K562 (cell line): ENCODE data around the gene OXLD1. TPM values are rescaled to one million over a fixed set of nuclear protein-coding genes. Genes with fewer than 3 reads are reported as not detected.

Source experiments
- ATAC-seq: fragments of 200-7000 bp; cut with Tn5 transposase; 3 replicates; pipeline ENCODE4 v1.9.1; 2020; ENCODE audit warnings: moderate library complexity
- BruUV-seq: library from RNA; stranded (reverse); fragments of 400-500 nt; replicated peaks from 2 replicates; lab custom pipeline; 2021; lab: Mats Ljungman, UMichigan
- CTCF ChIA-PET: fragments of 300-600 bp; formaldehyde crosslinking; extraction: SDS; loops from one replicate; lab custom pipeline; 2021; ENCODE audit warnings: low intra/inter-chr PET ratio; lab: Yijun Ruan, JAX
- POLR2A ChIA-PET: fragments of 300-600, 350-650 bp; sonication (Branson Sonifier 250); formaldehyde crosslinking; extraction: SDS; loops from one replicate; lab custom pipeline; 2021; ENCODE audit warnings: antibody characterized with exemption, inconsistent platforms; lab: Yijun Ruan, JAX
- DNase-seq, 4 experiments: peaks; one replicate each; pipeline versions ENCODE4 v3.0.0 to v3.0.0-alpha.2; 2011 to 2018; ENCODE audit warnings: low spot score in 3 of 4, mixed read lengths in 3 of 4; ENCODE audit errors: extremely low read depth in 1 of 4
- FAIRE-seq: peaks from 2 replicates; lab custom pipeline; 2011; peaks lifted over from hg19 to GRCh38; lab: Jason Lieb, UNC
- H2AFZ ChIP-seq: 2 replicates; pipeline ENCODE4 v1.6.0; 2011; ENCODE audit warnings: low read depth, low read length, control low read depth, inconsistent platforms
- H3K27ac ChIP-seq: fragments of 200-600 bp; 3 replicates; pipeline ENCODE4 v1.8.0; 2011; ENCODE audit warnings: low read depth, mild to moderate bottlenecking, control low read depth, inconsistent platforms, low read length, moderate library complexity, mixed read lengths; ENCODE audit errors: extremely low read depth
- H3K27me3 ChIP-seq, 2 experiments: fragments of 300-600 bp in 1 of 2; 2 replicates in 1 of 2; 3 replicates in 1 of 2; pipeline versions ENCODE4 v1.6.0 to v1.8.0; 2011; ENCODE audit warnings: inconsistent platforms in 2 of 2, low read length in 2 of 2, mild to moderate bottlenecking in 1 of 2, mixed read lengths in 1 of 2, moderate library complexity in 1 of 2; ENCODE audit not compliant: control insufficient read depth in 2 of 2, insufficient read depth in 2 of 2
- H3K36me3 ChIP-seq: fragments of 300-600 bp; 3 replicates; pipeline ENCODE4 v1.8.0; 2011; ENCODE audit warnings: mild to moderate bottlenecking, low read length, inconsistent platforms; ENCODE audit not compliant: control insufficient read depth, insufficient read depth
- H3K4me1 ChIP-seq, 2 experiments: fragments of 200-600 bp in 1 of 2; replicated peaks in 1 of 2; 2 replicates in 1 of 2; 3 replicates in 1 of 2; pipeline versions ENCODE4 v1.5.1 to v1.8.0; 2011; ENCODE audit warnings: inconsistent platforms in 2 of 2, low read length in 2 of 2, mild to moderate bottlenecking in 1 of 2, mixed read lengths in 1 of 2, moderate library complexity in 1 of 2; ENCODE audit not compliant: control insufficient read depth in 2 of 2, insufficient read depth in 2 of 2
- H3K4me2 ChIP-seq: 2 replicates; pipeline ENCODE4 v1.6.1; 2011; ENCODE audit warnings: low read length, control low read depth, inconsistent platforms, mixed read lengths; ENCODE audit not compliant: insufficient read depth
- H3K4me3 ChIP-seq: fragments of 200-600 bp; sonication (generic), shearing (Covaris generic); 2 replicates; pipeline ENCODE4 v1.5.1; 2016; ENCODE audit warnings: control low read depth, inconsistent platforms
- H3K79me2 ChIP-seq: fragments of 200-600 bp; 3 replicates; pipeline ENCODE4 v1.8.0; 2011; ENCODE audit warnings: low read length, inconsistent platforms; ENCODE audit not compliant: control insufficient read depth, insufficient read depth
- H3K9ac ChIP-seq, 2 experiments: 2 replicates each; pipeline versions ENCODE4 v1.6.0 to v1.6.1; 2011; ENCODE audit warnings: low read depth in 2 of 2, low read length in 2 of 2, control low read depth in 1 of 2, inconsistent platforms in 1 of 2, mild to moderate bottlenecking in 1 of 2, mixed read lengths in 1 of 2; ENCODE audit not compliant: insufficient read depth in 1 of 2
- H3K9me1 ChIP-seq: one replicate; pipeline ENCODE4 v1.6.0; 2011; ENCODE audit warnings: inconsistent platforms, mild to moderate bottlenecking, low read length, moderate library complexity; ENCODE audit not compliant: control insufficient read depth, insufficient read depth
- H3K9me3 ChIP-seq: replicated peaks from 2 replicates; pipeline ENCODE4 v1.5.1; 2011; ENCODE audit warnings: low read depth, low read length, inconsistent platforms; ENCODE audit not compliant: control insufficient read depth, insufficient read depth
- H4K20me1 ChIP-seq: replicated peaks from 2 replicates; pipeline ENCODE4 v1.6.1; 2011; ENCODE audit warnings: low read length, inconsistent platforms, mixed read lengths; ENCODE audit not compliant: control insufficient read depth, insufficient read depth
- SETDB1 ChIP-seq: IDR thresholded peaks from one replicate; pipeline ENCODE4 v1.6.1; 2012; ENCODE audit warnings: low read length, control low read depth, inconsistent platforms
- STAT5A ChIP-seq: IDR thresholded peaks from 2 replicates; pipeline ENCODE4 v1.6.1; 2012; ENCODE audit warnings: low read length, inconsistent platforms, borderline replicate concordance
- WGBS: fragments of 100-300 bp; shearing (Covaris generic); methylation state at CpG from one replicate; pipeline ENCODE4 v1.1.6; 2016; ENCODE audit warnings: low coverage, mixed read lengths; ENCODE audit not compliant: insufficient coverage; ENCODE audit errors: missing lambda C conversion rate; 5-methylcytosine and 5-hydroxymethylcytosine counted together
- in situ Hi-C: fragments of 300-500 bp; cut with MboI; formaldehyde crosslinking; loops from 4 replicates; pipeline ENCODE4 v1.15.0; 2018; ENCODE audit warnings: inconsistent platforms, mixed read lengths
- intact Hi-C: fragments of 100-400 bp; cut with micrococcal nuclease; formaldehyde crosslinking; loops from 2 replicates; pipeline ENCODE4 v1.14.2; 2022
- polyA plus RNA-seq, 8 experiments: library from polyadenylated mRNA; depleted of rRNA in 4 of 8; stranded (reverse) in 5 of 8; unstranded in 3 of 8; fragments of >200 nt; fragmentation: Nextera tagmentation in 2 of 8; fragmentation: Illumina TruSeq in 1 of 8; extraction: Ambion mirVana in 2 of 8; extraction: Trizol in 1 of 8; gene quantifications; 2 replicates each; pipeline versions ENCODE4 v1.2.1 to v1.2.3, GENCODE V29; 2011 to 2014; ENCODE audit warnings: inconsistent platforms in 1 of 8, missing spikeins in 1 of 8
- total RNA-seq, 7 experiments: library from RNA; depleted of rRNA in 6 of 7; stranded (reverse); fragments of >200 nt in 6 of 7; fragmentation: Illumina TruSeq in 2 of 7; extraction: Trizol in 2 of 7; gene quantifications; 2 replicates each; pipeline versions ENCODE4 v1.2.1 to v1.2.3, GENCODE V29; 2011 to 2021; ENCODE audit warnings: low replicate concordance in 1 of 7
- TF ChIP-seq, protein P1 (sequence below): fragments of 450-650 bp; IDR thresholded peaks from 2 replicates; pipeline ENCODE4 v1.6.1; 2014; ENCODE audit warnings: low read depth, mild to moderate bottlenecking, moderate library complexity, borderline replicate concordance

Gene OXLD1
- total and polyA plus RNA-seq, 9 of the 15 experiments (the other 6 are each of a cell fraction or from before 2014, with no cell fraction given), result 4.4 to 115 (median 29.3) TPM

GRCh38 chr17:81655378-81656117, 10.9 kb downstream of the OXLD1 start:
- Histone ChIP-seq H3K4me1 (peaks cover 0 to 45% of the 10 kb centered on the region in 2 experiments; a peak in 3 of 5 replicates), H3K4me3 (no peak overlapping the region), H3K79me2 (no peaks in the 10 kb centered on the region), H3K36me3 (no peaks in the 10 kb centered on the region), H3K9ac (peak overlapping the region in 1 of 2 experiments; percentile 79; a peak in 2 of 4 replicates), H3K27ac (no peak overlapping the region), H3K27me3 (no peaks in the 10 kb centered on the region), H3K9me3 (no peaks in the 10 kb centered on the region), H4K20me1 (no peaks in the 10 kb centered on the region), H3K4me2 (no peak overlapping the region), H2AFZ (no peak overlapping the region), H3K9me1 (no peaks in the 10 kb centered on the region)
- intact Hi-C loops (no loop called here), in situ Hi-C loops (no loop called here)
- ChIA-PET CTCF (no interaction called here), POLR2A (interaction anchor here (0.7 to 1.7 kb wide), 4 partner anchors 8 to 258 kb away, joined by 3 to 5 read pairs (median 3); no protein-coding TSS in a partner anchor)
- FAIRE-seq (no peak), ATAC-seq (no peak), DNase-seq (no peak)
- BruUV-seq, result no TSS peak
- 57% methylated on average over 16 of the region's 18 CpGs for WGBS
- TF ChIP-seq, protein P1, sequence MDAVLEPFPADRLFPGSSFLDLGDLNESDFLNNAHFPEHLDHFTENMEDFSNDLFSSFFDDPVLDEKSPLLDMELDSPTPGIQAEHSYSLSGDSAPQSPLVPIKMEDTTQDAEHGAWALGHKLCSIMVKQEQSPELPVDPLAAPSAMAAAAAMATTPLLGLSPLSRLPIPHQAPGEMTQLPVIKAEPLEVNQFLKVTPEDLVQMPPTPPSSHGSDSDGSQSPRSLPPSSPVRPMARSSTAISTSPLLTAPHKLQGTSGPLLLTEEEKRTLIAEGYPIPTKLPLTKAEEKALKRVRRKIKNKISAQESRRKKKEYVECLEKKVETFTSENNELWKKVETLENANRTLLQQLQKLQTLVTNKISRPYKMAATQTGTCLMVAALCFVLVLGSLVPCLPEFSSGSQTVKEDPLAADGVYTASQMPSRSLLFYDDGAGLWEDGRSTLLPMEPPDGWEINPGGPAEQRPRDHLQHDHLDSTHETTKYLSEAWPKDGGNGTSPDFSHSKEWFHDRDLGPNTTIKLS, result no peak
- TF ChIP-seq SETDB1, result no peak
- no peak for TF ChIP-seq STAT5A
